Subcutaneous adipose tissue (tissue), 4 donors: ENCODE measurements around the gene ZNF521. TPM values are rescaled to one million over a fixed set of nuclear protein-coding genes. Genes with fewer than 3 reads are reported as not detected.

Experiments
- total RNA-seq, 4 donors: library from RNA; depleted of rRNA; stranded (reverse); fragments of >200 nt; gene quantifications; one replicate each; pipeline ENCODE4 v1.1.0, GENCODE V29; 2016
- TF ChIP-seq, protein P1 (sequence below): fragments of 450-650 bp; IDR thresholded peaks from one replicate; pipeline ENCODE4 v1.5.1; 2016; ENCODE audit warnings: low read depth, mild to moderate bottlenecking, control low read depth, antibody characterized with exemption, moderate library complexity

ZNF521 gene
- total RNA-seq, 4 donors from 2014 or later: 20.7 to 56.2 (median 37.4) TPM

DNA sequence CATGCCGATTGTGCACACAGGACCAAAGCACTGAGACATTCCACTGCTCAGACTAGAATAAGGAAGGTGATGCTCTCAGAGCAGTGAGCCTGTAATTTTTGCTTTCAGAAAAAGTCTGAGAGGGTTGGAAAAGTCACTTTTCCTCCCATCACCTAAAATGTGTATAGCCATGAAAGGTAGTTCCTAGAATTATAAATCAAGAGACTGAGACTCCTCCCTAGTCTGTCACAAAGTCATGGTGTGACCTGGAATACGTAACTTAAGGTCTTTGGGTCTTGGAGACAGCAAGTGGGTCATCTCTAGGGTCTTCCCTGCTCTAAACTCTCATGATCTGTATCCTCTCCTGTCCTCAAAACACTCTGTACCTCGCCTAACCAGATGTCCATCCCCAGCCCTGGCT, 16.9 kb downstream of the ZNF521 start:
- TF ChIP-seq, protein P1, sequence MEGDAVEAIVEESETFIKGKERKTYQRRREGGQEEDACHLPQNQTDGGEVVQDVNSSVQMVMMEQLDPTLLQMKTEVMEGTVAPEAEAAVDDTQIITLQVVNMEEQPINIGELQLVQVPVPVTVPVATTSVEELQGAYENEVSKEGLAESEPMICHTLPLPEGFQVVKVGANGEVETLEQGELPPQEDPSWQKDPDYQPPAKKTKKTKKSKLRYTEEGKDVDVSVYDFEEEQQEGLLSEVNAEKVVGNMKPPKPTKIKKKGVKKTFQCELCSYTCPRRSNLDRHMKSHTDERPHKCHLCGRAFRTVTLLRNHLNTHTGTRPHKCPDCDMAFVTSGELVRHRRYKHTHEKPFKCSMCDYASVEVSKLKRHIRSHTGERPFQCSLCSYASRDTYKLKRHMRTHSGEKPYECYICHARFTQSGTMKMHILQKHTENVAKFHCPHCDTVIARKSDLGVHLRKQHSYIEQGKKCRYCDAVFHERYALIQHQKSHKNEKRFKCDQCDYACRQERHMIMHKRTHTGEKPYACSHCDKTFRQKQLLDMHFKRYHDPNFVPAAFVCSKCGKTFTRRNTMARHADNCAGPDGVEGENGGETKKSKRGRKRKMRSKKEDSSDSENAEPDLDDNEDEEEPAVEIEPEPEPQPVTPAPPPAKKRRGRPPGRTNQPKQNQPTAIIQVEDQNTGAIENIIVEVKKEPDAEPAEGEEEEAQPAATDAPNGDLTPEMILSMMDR: no peak

GRCh38 chr18:25334588-25334987, 17.4 kb downstream of the ZNF521 start:
- TF ChIP-seq, protein P1: no peak

DNA sequence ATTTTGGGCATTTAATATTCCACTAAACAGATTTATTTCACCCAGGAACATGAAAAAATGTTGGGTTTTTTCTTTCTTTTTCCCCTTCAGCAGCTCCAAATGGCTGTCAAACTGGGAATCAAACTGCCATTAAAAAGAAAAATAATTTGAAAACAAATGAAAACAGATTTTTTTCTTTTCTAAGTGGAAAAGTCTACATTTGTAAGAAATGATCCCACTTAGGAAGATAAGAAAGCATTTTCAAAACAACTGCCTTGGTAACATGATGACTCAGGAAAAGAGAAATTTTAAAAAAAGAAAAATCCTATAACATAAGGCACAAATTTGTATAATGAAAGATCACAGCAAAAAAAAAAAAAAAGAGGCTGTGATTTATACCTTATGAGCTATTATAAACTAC, 20.0 kb downstream of the ZNF521 start:
- TF ChIP-seq, protein P1: no peak

- TF ChIP-seq, protein P1: no peak
Observed at GRCh38 chr18:25329783-25330182, 22.2 kb downstream of the ZNF521 start.

DNA sequence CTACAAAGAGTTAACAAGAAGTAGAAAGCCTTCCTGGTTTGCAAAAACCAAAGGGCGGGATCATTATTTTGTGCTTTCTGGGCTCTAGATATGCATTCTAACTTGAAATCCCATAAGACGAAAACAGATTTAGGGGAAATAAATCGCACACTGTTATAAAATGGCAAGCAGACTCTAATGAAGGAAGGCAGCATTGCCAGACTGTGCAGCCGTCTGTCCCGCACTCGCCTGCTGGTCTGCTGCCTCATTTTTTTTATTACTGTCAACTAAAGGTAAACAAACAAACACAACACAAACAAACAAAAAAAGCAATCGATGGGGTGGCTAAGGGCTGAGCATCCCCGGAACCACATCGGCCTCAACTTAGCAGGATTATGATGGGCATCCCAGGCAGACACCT, 24.4 kb downstream of the ZNF521 start:
- TF ChIP-seq, protein P1: no peak

GRCh38 chr18:25326361-25326952, 25.5 kb downstream of the ZNF521 start:
- TF ChIP-seq, protein P1: no peak

GRCh38 chr18:25322806-25323205, 29.2 kb downstream of the ZNF521 start:
- TF ChIP-seq, protein P1: no peak
